ENCODE measurements around the gene CRISP2. TPM values are rescaled to one million over a fixed set of nuclear protein-coding genes. Genes with fewer than 3 reads are reported as not detected.

The CRISP2 gene
- total RNA-seq, 1 donor from 2014 or later: 0.58 TPM

- DNase-seq (ENCODE audit: extremely low spot score, unreplicated experiment): no peak
- H3K27me3 Mint-ChIP-seq: no peaks in the 10 kb centered on the region
- H3K27ac Mint-ChIP-seq: no peak overlapping the region
- H3K36me3 Mint-ChIP-seq: no peaks in the 10 kb centered on the region
- no peaks in the 10 kb centered on the region for H3K9me3 Mint-ChIP-seq
- H3K4me3 Mint-ChIP-seq: no peak overlapping the region
- H3K4me1 Mint-ChIP-seq (ENCODE audit: unreplicated experiment): no peaks in the 10 kb centered on the region
- no peak for TF ChIP-seq CTCF (conservative IDR thresholded peaks at IDR 0.05)
Observed at GRCh38 chr6:49662231-49662891, 51.0 kb downstream of the CRISP2 start.

- Mint-ChIP-seq H3K4me3 (no peak overlapping the region), H3K9me3 (no peaks in the 10 kb centered on the region), H3K4me1 (ENCODE audit: unreplicated experiment) (no peaks in the 10 kb centered on the region), H3K27ac (no peak overlapping the region), H3K27me3 (no peaks in the 10 kb centered on the region), H3K36me3 (no peaks in the 10 kb centered on the region)
- no peak for DNase-seq (ENCODE audit: extremely low spot score, unreplicated experiment)
- no peak for TF ChIP-seq CTCF (conservative IDR thresholded peaks at IDR 0.05)
Observed at GRCh38 chr6:49653942-49654341, 59.4 kb downstream of the CRISP2 start.

- Mint-ChIP-seq H3K4me1 (ENCODE audit: unreplicated experiment) (no peaks in the 10 kb centered on the region), H3K27me3 (no peaks in the 10 kb centered on the region), H3K4me3 (no peak overlapping the region), H3K27ac (no peak overlapping the region), H3K36me3 (no peaks in the 10 kb centered on the region), H3K9me3 (no peaks in the 10 kb centered on the region)
- no peak for DNase-seq (ENCODE audit: extremely low spot score, unreplicated experiment)
- no peak for TF ChIP-seq CTCF (conservative IDR thresholded peaks at IDR 0.05)
Observed at GRCh38 chr6:49653438-49653837, 59.9 kb downstream of the CRISP2 start.

- H3K9me3 Mint-ChIP-seq: no peaks in the 10 kb centered on the region
- no peak for DNase-seq (ENCODE audit: extremely low spot score, unreplicated experiment)
- TF ChIP-seq CTCF (conservative IDR thresholded peaks at IDR 0.05): no peak
- H3K36me3 Mint-ChIP-seq: no peaks in the 10 kb centered on the region
- H3K27ac Mint-ChIP-seq: no peak overlapping the region
- no peaks in the 10 kb centered on the region for H3K27me3 Mint-ChIP-seq
- H3K4me1 Mint-ChIP-seq (ENCODE audit: unreplicated experiment): no peaks in the 10 kb centered on the region
- no peak overlapping the region for H3K4me3 Mint-ChIP-seq
Observed at GRCh38 chr6:49651239-49651638, 62.1 kb downstream of the CRISP2 start.

GRCh38 chr6:49649988-49650387, 63.4 kb downstream of the CRISP2 start:
- Mint-ChIP-seq H3K4me1 (ENCODE audit: unreplicated experiment) (no peaks in the 10 kb centered on the region), H3K9me3 (no peaks in the 10 kb centered on the region), H3K27ac (no peak overlapping the region), H3K27me3 (no peaks in the 10 kb centered on the region), H3K36me3 (no peaks in the 10 kb centered on the region), H3K4me3 (no peak overlapping the region)
- no peak for TF ChIP-seq CTCF (conservative IDR thresholded peaks at IDR 0.05)
- DNase-seq (ENCODE audit: extremely low spot score, unreplicated experiment): no peak

- Mint-ChIP-seq H3K27me3 (no peaks in the 10 kb centered on the region), H3K4me3 (no peak overlapping the region), H3K4me1 (ENCODE audit: unreplicated experiment) (no peaks in the 10 kb centered on the region), H3K9me3 (no peaks in the 10 kb centered on the region), H3K36me3 (no peaks in the 10 kb centered on the region), H3K27ac (no peak overlapping the region)
- no peak for TF ChIP-seq CTCF (conservative IDR thresholded peaks at IDR 0.05)
- no peak for DNase-seq (ENCODE audit: extremely low spot score, unreplicated experiment)
Observed at GRCh38 chr6:49648036-49648435, 65.3 kb downstream of the CRISP2 start.
